GM10266 (cell line): ENCODE results near the gene GALK2.
"Not testable (repeated sequence)": the region's sequence is repeated elsewhere in the genome, so short reads cannot be mapped to it uniquely, and the experiment has no call there.

ENCODE experiments used
- DNase-seq: peaks from one replicate; pipeline ENCODE4 v3.0.0; 2012; ENCODE audit errors: extremely low spot score
- CTCF ChIP-seq: IDR thresholded peaks from 2 replicates; pipeline ENCODE4 v1.5.1; 2012; ENCODE audit warnings: mild to moderate bottlenecking, low read depth; ENCODE audit not compliant: control insufficient read depth, insufficient read depth; ENCODE audit errors: missing control alignments

GALK2 gene

GRCh38 chr15:49164865-49165264 lies 5.2 kb upstream of the GALK2 start:
- no peak for TF ChIP-seq CTCF
- DNase-seq: no peak

- TF ChIP-seq CTCF: no peak
- no peak for DNase-seq
Measured at GRCh38 chr15:49168016-49168415, 2.0 kb upstream of the GALK2 start.

- no peak for TF ChIP-seq CTCF
- DNase-seq: no peak
Measured at GRCh38 chr15:49171790-49172189, 1.7 kb downstream of the GALK2 start.

- DNase-seq: no peak
- TF ChIP-seq CTCF: no peak
Measured at GRCh38 chr15:49174902-49175301, 4.9 kb downstream of the GALK2 start.

- DNase-seq: not testable (repeated sequence)
Measured at GRCh38 chr15:49175582-49176397, 5.7 kb downstream of the GALK2 start.

- DNase-seq: no peak
Measured at GRCh38 chr15:49178497-49178896, 8.4 kb downstream of the GALK2 start.

GRCh38 chr15:49179433-49180190 lies 9.6 kb downstream of the GALK2 start:
- DNase-seq: no peak
- TF ChIP-seq CTCF: no peak

More at GRCh38 chr15:49178497-49178896, 8.4 kb downstream of the GALK2 start:
- TF ChIP-seq CTCF: no peak
